Measurements from ENCODE around the gene SYK. TPM values are rescaled to one million over a fixed set of nuclear protein-coding genes. Genes with fewer than 3 reads are reported as not detected.
A peak's percentile ranks its signal among the peaks of the same experiment; 100 is the strongest.
"Not testable (repeated sequence)": the region's sequence is repeated elsewhere in the genome, so short reads cannot be mapped to it uniquely, and the experiment has no call there.

Gene SYK
- total and polyA plus RNA-seq, 5 donors: 0.97 to 9.5 (median 6.8) TPM

- H3K9me3 ChIP-seq (ENCODE audit: control insufficient read depth, low read length): no peaks in the 10 kb centered on the region
- H3K4me3 ChIP-seq (ENCODE audit: low read length): no peak overlapping the region
- intact Hi-C loops (cut with DNase I): no loop called here
- no peaks in the 10 kb centered on the region for H3K27me3 ChIP-seq (ENCODE audit: control insufficient read depth, insufficient read depth)
- H3K27ac ChIP-seq (ENCODE audit: low read length): no peak overlapping the region
- ATAC-seq (peak in 1 of 2 donors; percentile 24), DNase-seq (no peak)
- no peaks in the 10 kb centered on the region for H3K4me1 ChIP-seq (ENCODE audit: control insufficient read depth, insufficient read depth, low read length)
- 77% methylated on average over 3 of the region's 3 CpGs for WGBS
These were observed 26.9 kb upstream of the SYK start for GRCh38 chr9:90774682-90775081.

- WGBS: 53% methylated on average over 3 of the region's 3 CpGs
- Histone ChIP-seq H3K9me3 (ENCODE audit: control insufficient read depth, low read length) (no peaks in the 10 kb centered on the region), H3K4me3 (ENCODE audit: low read length) (no peak overlapping the region), H3K27ac (ENCODE audit: low read length) (no peak overlapping the region), H3K27me3 (ENCODE audit: control insufficient read depth, insufficient read depth) (no peaks in the 10 kb centered on the region), H3K4me1 (ENCODE audit: control insufficient read depth, insufficient read depth, low read length) (no peaks in the 10 kb centered on the region)
- no peak for DNase-seq
- no peak for ATAC-seq
- intact Hi-C loops (cut with DNase I): no loop called here
These were observed 26.0 kb upstream of the SYK start for GRCh38 chr9:90775657-90776056.

GRCh38 chr9:90778746-90779145 lies 22.9 kb upstream of the SYK start:
- Histone ChIP-seq H3K4me3 (ENCODE audit: low read length) (no peak overlapping the region), H3K9me3 (ENCODE audit: control insufficient read depth, low read length) (no peaks in the 10 kb centered on the region), H3K4me1 (ENCODE audit: control insufficient read depth, insufficient read depth, low read length) (no peaks in the 10 kb centered on the region), H3K27ac (ENCODE audit: low read length) (no peak overlapping the region), H3K27me3 (ENCODE audit: control insufficient read depth, insufficient read depth) (no peaks in the 10 kb centered on the region)
- no peak for ATAC-seq
- no peak for DNase-seq
- intact Hi-C loops (cut with DNase I): no loop called here
- 90% methylated on average over 2 of the region's 2 CpGs for WGBS

- Histone ChIP-seq H3K9me3 (ENCODE audit: control insufficient read depth, low read length) (no peaks in the 10 kb centered on the region), H3K27ac (ENCODE audit: low read length) (no peak overlapping the region), H3K4me3 (ENCODE audit: low read length) (no peak overlapping the region), H3K27me3 (ENCODE audit: control insufficient read depth, insufficient read depth) (no peaks in the 10 kb centered on the region), H3K4me1 (ENCODE audit: control insufficient read depth, insufficient read depth, low read length) (no peaks in the 10 kb centered on the region)
- intact Hi-C loops (cut with DNase I): loop anchor here in 1 of 4 donors (2.0 kb wide), 1 partner anchor 61 kb away; no protein-coding TSS in a partner anchor
- 49% methylated on average over 3 of the region's 3 CpGs for WGBS
- ATAC-seq: no peak
- no peak for DNase-seq
These were observed 18.1 kb upstream of the SYK start for GRCh38 chr9:90783552-90783951.

- no peak overlapping the region for H3K27ac ChIP-seq (ENCODE audit: low read length)
- intact Hi-C loops (cut with DNase I): loop anchor here in 1 of 4 donors (2.0 kb wide), 1 partner anchor 61 kb away; no protein-coding TSS in a partner anchor
- H3K4me1 ChIP-seq (ENCODE audit: control insufficient read depth, insufficient read depth, low read length): no peaks in the 10 kb centered on the region
- DNase-seq: no peak
- 50% methylated on average over 8 of the region's 8 CpGs for WGBS
- no peak for ATAC-seq
- no peak overlapping the region for H3K4me3 ChIP-seq (ENCODE audit: low read length)
- no peaks in the 10 kb centered on the region for H3K27me3 ChIP-seq (ENCODE audit: control insufficient read depth, insufficient read depth)
- H3K9me3 ChIP-seq (ENCODE audit: control insufficient read depth, low read length): no peaks in the 10 kb centered on the region
These were observed 17.7 kb upstream of the SYK start for GRCh38 chr9:90783964-90784363.

- Histone ChIP-seq H3K4me1 (ENCODE audit: control insufficient read depth, insufficient read depth, low read length) (no peaks in the 10 kb centered on the region), H3K27ac (ENCODE audit: low read length) (no peak overlapping the region), H3K4me3 (ENCODE audit: low read length) (no peak overlapping the region), H3K27me3 (ENCODE audit: control insufficient read depth, insufficient read depth) (no peaks in the 10 kb centered on the region), H3K9me3 (ENCODE audit: control insufficient read depth, low read length) (no peaks in the 10 kb centered on the region)
- no peak for DNase-seq
- ATAC-seq: no peak
- intact Hi-C loops (cut with DNase I): no loop called here
- 56% methylated on average over 4 of the region's 4 CpGs for WGBS
These were observed 13.7 kb upstream of the SYK start for GRCh38 chr9:90787771-90788460.

- H3K4me1 ChIP-seq (ENCODE audit: control insufficient read depth, insufficient read depth, low read length); ATAC-seq; DNase-seq; H3K9me3 ChIP-seq (ENCODE audit: control insufficient read depth, low read length); H3K4me3 ChIP-seq (ENCODE audit: low read length); H3K27ac ChIP-seq (ENCODE audit: low read length); H3K27me3 ChIP-seq (ENCODE audit: control insufficient read depth, insufficient read depth); intact Hi-C loops (cut with DNase I): not testable (repeated sequence)
- WGBS: 73% methylated on average over 1 of the region's 1 CpG
These were observed 13.1 kb upstream of the SYK start for GRCh38 chr9:90788527-90788926.

- intact Hi-C loops (cut with DNase I): no loop called here
- H3K27ac ChIP-seq (ENCODE audit: low read length): no peak overlapping the region
- 70% methylated on average over 4 of the region's 4 CpGs for WGBS
- ATAC-seq: no peak
- no peaks in the 10 kb centered on the region for H3K27me3 ChIP-seq (ENCODE audit: control insufficient read depth, insufficient read depth)
- no peak for DNase-seq
- H3K4me3 ChIP-seq (ENCODE audit: low read length): no peak overlapping the region
- H3K4me1 ChIP-seq (ENCODE audit: control insufficient read depth, insufficient read depth, low read length): no peaks in the 10 kb centered on the region
- no peaks in the 10 kb centered on the region for H3K9me3 ChIP-seq (ENCODE audit: control insufficient read depth, low read length)
These were observed 12.2 kb upstream of the SYK start for GRCh38 chr9:90789408-90789807.

GRCh38 chr9:90789862-90790261 lies 11.8 kb upstream of the SYK start:
- intact Hi-C loops (cut with DNase I): no loop called here
- no peak for ATAC-seq
- Histone ChIP-seq H3K27ac (ENCODE audit: low read length) (no peak overlapping the region), H3K4me3 (ENCODE audit: low read length) (no peak overlapping the region), H3K9me3 (ENCODE audit: control insufficient read depth, low read length) (no peaks in the 10 kb centered on the region), H3K27me3 (ENCODE audit: control insufficient read depth, insufficient read depth) (no peaks in the 10 kb centered on the region), H3K4me1 (ENCODE audit: control insufficient read depth, insufficient read depth, low read length) (no peaks in the 10 kb centered on the region)
- WGBS: 61% methylated on average over 4 of the region's 4 CpGs
- no peak for DNase-seq

- H3K4me3 ChIP-seq (ENCODE audit: low read length); H3K27me3 ChIP-seq (ENCODE audit: control insufficient read depth, insufficient read depth); H3K9me3 ChIP-seq (ENCODE audit: control insufficient read depth, low read length); ATAC-seq; intact Hi-C loops (cut with DNase I); H3K4me1 ChIP-seq (ENCODE audit: control insufficient read depth, insufficient read depth, low read length); DNase-seq; H3K27ac ChIP-seq (ENCODE audit: low read length): not testable (repeated sequence)
- 94% methylated on average over 2 of the region's 3 CpGs for WGBS
These were observed 8.6 kb upstream of the SYK start for GRCh38 chr9:90793024-90793423.

- 78% methylated on average over 2 of the region's 2 CpGs for WGBS
- intact Hi-C loops (cut with DNase I): no loop called here
- H3K9me3 ChIP-seq (ENCODE audit: control insufficient read depth, low read length): no peaks in the 10 kb centered on the region
These were observed 7.9 kb upstream of the SYK start for GRCh38 chr9:90793729-90794128.

GRCh38 chr9:90795084-90795483 lies 6.5 kb upstream of the SYK start:
- H3K27ac ChIP-seq (ENCODE audit: low read length): no peak overlapping the region
- no peaks in the 10 kb centered on the region for H3K4me1 ChIP-seq (ENCODE audit: control insufficient read depth, insufficient read depth, low read length)
- ATAC-seq (no peak), DNase-seq (no peak)
- no peaks in the 10 kb centered on the region for H3K27me3 ChIP-seq (ENCODE audit: control insufficient read depth, insufficient read depth)
- H3K9me3 ChIP-seq (ENCODE audit: control insufficient read depth, low read length): no peaks in the 10 kb centered on the region
- no peak overlapping the region for H3K4me3 ChIP-seq (ENCODE audit: low read length)
- whole genome bisulfite sequencing: 62% methylated on average over 3 of the region's 3 CpGs
- intact Hi-C loops (cut with DNase I): no loop called here

More at GRCh38 chr9:90793729-90794128, 7.9 kb upstream of the SYK start:
- H3K27ac ChIP-seq (ENCODE audit: low read length): no peak overlapping the region
- H3K4me1 ChIP-seq (ENCODE audit: control insufficient read depth, insufficient read depth, low read length): no peaks in the 10 kb centered on the region
- no peak overlapping the region for H3K4me3 ChIP-seq (ENCODE audit: low read length)
- H3K27me3 ChIP-seq (ENCODE audit: control insufficient read depth, insufficient read depth): no peaks in the 10 kb centered on the region
- DNase-seq (no peak), ATAC-seq (no peak)
